GM23338 (cell line): ENCODE data around the gene CNTN5. TPM values are rescaled to one million over a fixed set of nuclear protein-coding genes. Genes with fewer than 3 reads are reported as not detected.

Experiments used
- ATAC-seq: fragments of 200-7000 bp; cut with Tn5 transposase; 3 replicates; pipeline ENCODE4 v1.9.1; 2020
- DNase-seq: peaks from one replicate; pipeline ENCODE4 v3.0.0-alpha.2; 2015; ENCODE audit warnings: low spot score
- H2AFZ ChIP-seq: fragments of 200-600 bp; sonication (generic); 2 replicates; pipeline ENCODE4 v1.8.0; 2016; ENCODE audit warnings: antibody characterized with exemption, mild to moderate bottlenecking, moderate library complexity
- H3F3A ChIP-seq: fragments of 200-600 bp; sonication (generic); replicated peaks from 2 replicates; pipeline ENCODE4 v1.8.0; 2017; ENCODE audit warnings: antibody characterized with exemption, mixed run types, low read depth
- H3K27ac ChIP-seq: fragments of 200-600 bp; sonication (generic); 2 replicates; pipeline ENCODE4 v1.6.1; 2016; ENCODE audit warnings: low read depth
- H3K27me3 ChIP-seq: fragments of 200-600 bp; sonication (generic); 2 replicates; pipeline ENCODE4 v1.8.0; 2016; ENCODE audit warnings: mild to moderate bottlenecking, mixed run types, moderate library complexity; ENCODE audit not compliant: insufficient read depth
- H3K36me3 ChIP-seq: fragments of 200-600 bp; sonication (generic); 2 replicates; pipeline ENCODE4 v1.8.0; 2016; ENCODE audit warnings: mild to moderate bottlenecking; ENCODE audit not compliant: insufficient read depth
- H3K4me1 ChIP-seq: fragments of 200-600 bp; sonication (generic); 2 replicates; pipeline ENCODE4 v1.8.0; 2016; ENCODE audit warnings: mild to moderate bottlenecking, moderate library complexity; ENCODE audit not compliant: insufficient read depth
- H3K4me2 ChIP-seq: fragments of 200-600 bp; sonication (generic); 2 replicates; pipeline ENCODE4 v1.7.1; 2017; ENCODE audit warnings: mixed run types
- H3K4me3 ChIP-seq: fragments of 200-600 bp; sonication (generic); 2 replicates; pipeline ENCODE4 v1.6.1; 2016; ENCODE audit warnings: mixed run types
- H3K79me2 ChIP-seq: fragments of 200-600 bp; sonication (generic); replicated peaks from 2 replicates; pipeline ENCODE4 v1.8.0; 2017; ENCODE audit warnings: mild to moderate bottlenecking; ENCODE audit not compliant: insufficient read depth
- H3K9me2 ChIP-seq: fragments of 200-600 bp; sonication (generic); 2 replicates; pipeline ENCODE4 v1.8.0; 2017; ENCODE audit not compliant: insufficient read depth
- H4K20me1 ChIP-seq: fragments of 200-600 bp; sonication (generic); replicated peaks from 2 replicates; pipeline ENCODE4 v1.8.0; 2017; ENCODE audit warnings: mild to moderate bottlenecking; ENCODE audit not compliant: insufficient read depth
- H3K27ac Mint-ChIP-seq: 2 replicates; pipeline ENCODE4 v1.8.0; 2020; ENCODE audit warnings: inconsistent platforms, mild to moderate bottlenecking, moderate library complexity, mixed read lengths
- H3K27me3 Mint-ChIP-seq: 3 replicates; pipeline ENCODE4 v1.8.0; 2022; ENCODE audit warnings: low read depth, mild to moderate bottlenecking, moderate library complexity, mixed read lengths, inconsistent platforms; ENCODE audit not compliant: insufficient read depth, poor library complexity
- H3K36me3 Mint-ChIP-seq: 3 replicates; pipeline ENCODE4 v1.8.0; 2021; ENCODE audit warnings: low read depth, mild to moderate bottlenecking, inconsistent platforms, moderate library complexity, mixed read lengths
- H3K4me1 Mint-ChIP-seq: 3 replicates; pipeline ENCODE4 v1.8.0; 2020; ENCODE audit warnings: mild to moderate bottlenecking, inconsistent platforms, mixed read lengths
- H3K4me3 Mint-ChIP-seq: 3 replicates; pipeline ENCODE4 v1.8.0; 2021; ENCODE audit warnings: moderate library complexity, mild to moderate bottlenecking, inconsistent platforms, mixed read lengths
- H3K9me3 Mint-ChIP-seq: 3 replicates; pipeline ENCODE4 v1.8.0; 2020; ENCODE audit warnings: moderate library complexity, mild to moderate bottlenecking, inconsistent platforms, mixed read lengths
- CREB1 ChIP-seq: fragments of 250-450 bp; sonication (Bioruptor Pico); IDR thresholded peaks from 2 replicates; pipeline ENCODE4 v1.5.0; 2020; ENCODE audit warnings: low read depth, mild to moderate bottlenecking, moderate library complexity
- EZH2 ChIP-seq: fragments of 200-600 bp; sonication (generic); IDR thresholded peaks from one replicate; pipeline ENCODE4 v1.8.0; 2017; ENCODE audit warnings: antibody characterized with exemption, mild to moderate bottlenecking, low read depth; ENCODE audit not compliant: unreplicated experiment
- EZH2phosphoT487 ChIP-seq: fragments of 200-600 bp; sonication (generic); IDR thresholded peaks from one replicate; pipeline ENCODE4 v1.8.1; 2018; ENCODE audit warnings: antibody characterized with exemption; ENCODE audit not compliant: unreplicated experiment
- JUNB ChIP-seq: IDR thresholded peaks from one replicate; pipeline ENCODE4 v1.6.1; 2016; ENCODE audit warnings: antibody characterized with exemption; ENCODE audit not compliant: unreplicated experiment
- NANOG ChIP-seq: IDR thresholded peaks from 2 replicates; pipeline ENCODE4 v1.6.1; 2016; ENCODE audit warnings: antibody characterized with exemption, borderline replicate concordance
- POLR2AphosphoS5 ChIP-seq: IDR thresholded peaks from 2 replicates; pipeline ENCODE4 v1.6.1; 2016; ENCODE audit warnings: antibody characterized with exemption, low read depth
- REST ChIP-seq: IDR thresholded peaks from one replicate; pipeline ENCODE4 v1.6.1; 2018; ENCODE audit warnings: antibody characterized with exemption; ENCODE audit not compliant: unreplicated experiment
- STAT1 ChIP-seq: IDR thresholded peaks from one replicate; pipeline ENCODE4 v1.6.1; 2016; ENCODE audit warnings: antibody characterized with exemption; ENCODE audit not compliant: unreplicated experiment
- ZNF114 ChIP-seq: fragments of 250-450 bp; sonication (Bioruptor Pico); IDR thresholded peaks from 2 replicates; pipeline ENCODE4 v1.5.0; 2020; ENCODE audit warnings: mild to moderate bottlenecking, moderate library complexity
- ZNF331 ChIP-seq: fragments of 250-450 bp; sonication (Bioruptor Pico); IDR thresholded peaks from 2 replicates; pipeline ENCODE4 v1.5.0; 2020; ENCODE audit warnings: low read depth, mild to moderate bottlenecking, moderate library complexity
- ZNF462 ChIP-seq: fragments of 250-450 bp; sonication (Bioruptor Pico); IDR thresholded peaks from 2 replicates; pipeline ENCODE4 v1.5.0; 2020; ENCODE audit warnings: mild to moderate bottlenecking, moderate library complexity
- polyA plus RNA-seq: library from polyadenylated mRNA; unstranded; fragments of >200 nt; fragmentation: Nextera tagmentation; extraction: Ambion mirVana; gene quantifications from 2 replicates; pipeline ENCODE4 v1.2.1, GENCODE V29; 2016
- total RNA-seq: library from RNA; depleted of rRNA; stranded (reverse); fragments of >200 nt; shearing (Covaris generic); gene quantifications from 2 replicates; pipeline ENCODE4 v1.2.3, GENCODE V29; 2014
- TF ChIP-seq, protein P1 (sequence below): IDR thresholded peaks from 2 replicates; pipeline ENCODE4 v1.6.1; 2016; ENCODE audit warnings: antibody characterized with exemption

The CNTN5 gene
- total and polyA plus RNA-seq, 2 experiments from 2014 or later = not detected

DNA sequence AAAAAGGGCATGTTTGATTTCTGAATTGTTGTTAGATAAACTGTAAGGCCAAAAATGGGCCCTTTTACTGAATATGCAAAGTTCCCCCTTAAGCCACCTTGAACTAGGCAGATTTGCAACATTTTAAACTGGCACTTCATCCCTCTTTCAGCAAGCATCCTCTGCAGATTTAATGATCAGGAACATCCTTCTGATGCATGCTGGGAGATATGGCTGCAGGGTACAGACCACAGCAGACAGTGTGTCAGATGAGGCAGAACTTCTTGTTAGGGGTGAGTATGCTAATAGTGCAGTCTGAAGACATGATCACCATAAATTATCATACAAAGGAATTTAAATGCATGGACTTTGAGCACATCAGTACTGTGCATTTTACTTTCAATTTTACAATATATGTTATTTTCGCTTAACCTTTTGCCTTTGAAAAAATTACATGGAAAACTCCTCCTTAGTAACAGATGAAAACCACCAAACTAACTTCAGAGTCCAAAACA is 1203.8 kb downstream of the CNTN5 start (continued):
- TF ChIP-seq ZNF114 (no peak), JUNB (no peak), EZH2phosphoT487 (no peak)
- TF ChIP-seq, protein P1, sequence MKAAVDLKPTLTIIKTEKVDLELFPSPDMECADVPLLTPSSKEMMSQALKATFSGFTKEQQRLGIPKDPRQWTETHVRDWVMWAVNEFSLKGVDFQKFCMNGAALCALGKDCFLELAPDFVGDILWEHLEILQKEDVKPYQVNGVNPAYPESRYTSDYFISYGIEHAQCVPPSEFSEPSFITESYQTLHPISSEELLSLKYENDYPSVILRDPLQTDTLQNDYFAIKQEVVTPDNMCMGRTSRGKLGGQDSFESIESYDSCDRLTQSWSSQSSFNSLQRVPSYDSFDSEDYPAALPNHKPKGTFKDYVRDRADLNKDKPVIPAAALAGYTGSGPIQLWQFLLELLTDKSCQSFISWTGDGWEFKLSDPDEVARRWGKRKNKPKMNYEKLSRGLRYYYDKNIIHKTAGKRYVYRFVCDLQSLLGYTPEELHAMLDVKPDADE = no peak

DNA sequence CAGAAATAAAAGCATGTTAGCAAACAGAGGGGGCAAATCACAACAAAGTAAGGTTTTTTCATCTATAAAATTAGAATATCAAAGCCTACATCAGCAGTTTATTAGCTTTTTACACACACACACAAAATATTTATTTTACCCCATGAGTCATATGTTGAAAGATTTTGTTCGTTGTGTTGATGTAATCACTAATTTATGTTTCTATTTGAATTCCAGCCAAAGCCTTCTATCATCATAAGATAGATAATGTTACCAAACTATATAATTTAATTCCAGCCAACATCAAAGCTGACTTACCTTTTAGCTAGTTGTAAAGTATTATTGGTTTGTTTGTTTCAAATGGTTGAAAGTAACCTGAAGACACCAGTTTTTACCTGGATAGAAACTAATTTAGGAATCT is 1208.3 kb downstream of the CNTN5 start:
- no peaks in the 10 kb centered on the region for H3K9me2 ChIP-seq
- H3K9me3 Mint-ChIP-seq = no peaks in the 10 kb centered on the region
- H3F3A ChIP-seq = no peaks in the 10 kb centered on the region
- no peak overlapping the region for H3K4me2 ChIP-seq
- no peaks in the 10 kb centered on the region for H3K79me2 ChIP-seq
- H3K4me3 Mint-ChIP-seq = no peak overlapping the region
- no peaks in the 10 kb centered on the region for H4K20me1 ChIP-seq
- H3K4me1 ChIP-seq = no peaks in the 10 kb centered on the region
- TF ChIP-seq STAT1 = no peak
- no peak for TF ChIP-seq POLR2AphosphoS5
- no peak for TF ChIP-seq CREB1 (CRISPR knock-in tag)
- TF ChIP-seq JUNB = no peak
- no peak for TF ChIP-seq NANOG
- TF ChIP-seq ZNF114 = no peak
- TF ChIP-seq ZNF331 (CRISPR knock-in tag) = no peak
- no peak for TF ChIP-seq REST
- no peak for TF ChIP-seq EZH2
- no peak for TF ChIP-seq EZH2phosphoT487
- TF ChIP-seq ZNF462 (CRISPR knock-in tag) = no peak
- H3K27ac ChIP-seq = no peak overlapping the region
- H2AFZ ChIP-seq = no peak overlapping the region
- peaks cover 3% of the 10 kb centered on the region for H3K27me3 Mint-ChIP-seq
- H3K36me3 Mint-ChIP-seq = no peaks in the 10 kb centered on the region; the same call in 2 of the 3 replicates
- DNase-seq = no peak
- peaks cover 4% of the 10 kb centered on the region; the same call in 2 of the 3 replicates for H3K4me1 Mint-ChIP-seq
- ATAC-seq = no peak
- H3K27ac Mint-ChIP-seq = no peak overlapping the region
- no peaks in the 10 kb centered on the region for H3K36me3 ChIP-seq
- H3K27me3 ChIP-seq = no peaks in the 10 kb centered on the region
- no peak overlapping the region for H3K4me3 ChIP-seq
